OCI-LY1 (cell line): ENCODE data around the gene CYP2W1.

ENCODE experiments used
- H2AFZ ChIP-seq: fragments of 200-600 bp; sonication (generic), shearing (Covaris generic); 2 replicates; pipeline ENCODE4 v1.6.0; 2014; ENCODE audit warnings: antibody characterized with exemption, mild to moderate bottlenecking, low read length
- H3F3A ChIP-seq: fragments of 200-600 bp; sonication (generic), shearing (Covaris generic); 2 replicates; pipeline ENCODE4 v1.6.0; 2014; ENCODE audit warnings: mild to moderate bottlenecking, antibody characterized with exemption, low read length, moderate library complexity; ENCODE audit not compliant: insufficient read depth
- H3K27ac ChIP-seq: fragments of 200-600 bp; sonication (generic); 2 replicates; pipeline ENCODE4 v1.5.1; 2014; ENCODE audit warnings: low read length, mixed run types, mild to moderate bottlenecking, low read depth; ENCODE audit not compliant: poor library complexity, severe bottlenecking
- H3K27me3 ChIP-seq: fragments of 200-600 bp; sonication (generic); 2 replicates; pipeline ENCODE4 v1.6.0; 2014; ENCODE audit warnings: antibody characterized with exemption, mild to moderate bottlenecking, low read length, moderate library complexity; ENCODE audit not compliant: insufficient read depth
- H3K36me3 ChIP-seq: fragments of 200-600 bp; sonication (generic); 2 replicates; pipeline ENCODE4 v1.6.1; 2014; ENCODE audit warnings: mild to moderate bottlenecking, antibody characterized with exemption, low read length, moderate library complexity, mixed read lengths; ENCODE audit not compliant: insufficient read depth
- H3K4me1 ChIP-seq: fragments of 200-600 bp; sonication (generic); 2 replicates; pipeline ENCODE4 v1.5.1; 2014; ENCODE audit warnings: mild to moderate bottlenecking, low read length, moderate library complexity; ENCODE audit not compliant: insufficient read depth, severe bottlenecking
- H3K4me2 ChIP-seq: fragments of 200-600 bp; sonication (generic), shearing (Covaris generic); 2 replicates; pipeline ENCODE4 v1.6.1; 2014; ENCODE audit warnings: low read length
- H3K4me3 ChIP-seq: fragments of 200-600 bp; sonication (generic); 2 replicates; pipeline ENCODE4 v1.5.1; 2014; ENCODE audit warnings: low read length, low read depth, mild to moderate bottlenecking, mixed read lengths; ENCODE audit not compliant: poor library complexity, severe bottlenecking
- H3K79me2 ChIP-seq: fragments of 200-600 bp; shearing (Covaris generic); 2 replicates; pipeline ENCODE4 v1.6.1; 2016; ENCODE audit warnings: mixed run types, low read length, mixed read lengths; ENCODE audit not compliant: insufficient read depth
- H3K9ac ChIP-seq: fragments of 200-600 bp; sonication (generic), shearing (Covaris generic); 2 replicates; pipeline ENCODE4 v1.6.1; 2014; ENCODE audit warnings: mild to moderate bottlenecking, low read length, mixed read lengths
- H3K9me2 ChIP-seq: fragments of 200-600 bp; sonication (generic), shearing (Covaris generic); 2 replicates; pipeline ENCODE4 v1.6.1; 2014; ENCODE audit warnings: low read depth, mild to moderate bottlenecking, low read length, mixed read lengths
- H3K9me3 ChIP-seq: fragments of 200-600 bp; shearing (Covaris generic); 2 replicates; pipeline ENCODE4 v1.6.1; 2014; ENCODE audit warnings: low read length, mixed read lengths
- H4K20me1 ChIP-seq: fragments of 200-600 bp; sonication (generic), shearing (Covaris generic); 2 replicates; pipeline ENCODE4 v1.6.0; 2016; ENCODE audit warnings: mild to moderate bottlenecking, low read length; ENCODE audit not compliant: insufficient read depth
- EZH2 ChIP-seq: fragments of 200-600 bp; sonication (generic), shearing (Covaris generic); IDR thresholded peaks from 2 replicates; pipeline ENCODE4 v1.8.0; 2017; ENCODE audit warnings: borderline replicate concordance, mixed run types, mild to moderate bottlenecking, antibody characterized with exemption, low read length, moderate library complexity, mixed read lengths
- TF ChIP-seq, protein P1 (sequence below): fragments of 200-600 bp; sonication (generic), shearing (Covaris generic); IDR thresholded peaks from 2 replicates; pipeline ENCODE4 v1.5.1; 2017; ENCODE audit warnings: mild to moderate bottlenecking, antibody characterized with exemption, low read length, moderate library complexity, mixed read lengths

The CYP2W1 gene

DNA sequence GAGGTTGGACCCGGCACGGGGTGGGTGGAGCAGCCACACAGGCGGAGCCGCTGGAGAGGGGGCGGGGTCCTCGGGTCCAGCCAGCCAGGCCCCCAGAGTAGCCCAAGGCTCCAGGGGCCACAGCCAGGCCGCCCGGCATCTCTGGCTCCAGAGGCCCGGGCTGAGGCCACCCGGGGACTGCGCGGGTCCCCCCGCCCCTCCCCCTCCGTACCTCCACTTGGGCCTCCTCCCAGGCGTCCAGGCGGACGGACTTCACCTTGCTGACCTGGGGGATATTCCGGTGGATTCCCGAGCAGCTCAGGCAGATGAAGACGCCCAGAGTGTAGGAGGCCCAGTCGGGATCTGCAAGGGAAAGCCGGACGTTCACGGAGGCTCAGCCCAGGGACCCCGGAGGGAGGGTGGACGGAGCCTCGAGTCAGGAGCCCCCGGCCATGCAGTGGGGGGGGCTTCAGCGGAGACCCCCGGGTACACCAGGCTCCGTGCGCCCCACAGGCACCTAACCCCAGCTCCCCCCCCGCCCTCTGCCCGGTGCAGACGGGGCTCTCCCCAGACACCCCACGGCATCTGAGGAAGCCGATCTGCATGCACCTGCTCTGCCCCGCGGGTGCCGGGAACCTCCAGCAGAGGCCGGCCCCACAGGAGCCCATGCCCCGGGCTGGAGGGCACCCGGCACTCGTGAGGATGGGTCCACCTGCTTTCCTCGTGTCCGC is 47.7 kb upstream of the CYP2W1 start:
- Histone ChIP-seq H3K36me3 (no peaks in the 10 kb centered on the region; the same call in 1 of the 2 replicates), H3K9me3 (0 out of 2 replicates have a peak, but pooled peaks cover under 1% of the 10 kb centered on the region), H3K79me2 (no peaks in the 10 kb centered on the region), H4K20me1 (no peaks in the 10 kb centered on the region), H3K27ac (no peak overlapping the region), H3K4me3 (no peak overlapping the region), H3F3A (no peaks in the 10 kb centered on the region), H3K9me2 (no peaks in the 10 kb centered on the region), H3K27me3 (no peaks in the 10 kb centered on the region; the same call in 1 of the 2 replicates), H2AFZ (no peak overlapping the region), H3K4me1 (no peaks in the 10 kb centered on the region), H3K9ac (no peak overlapping the region), H3K4me2 (no peak overlapping the region)
- TF ChIP-seq, protein P1, sequence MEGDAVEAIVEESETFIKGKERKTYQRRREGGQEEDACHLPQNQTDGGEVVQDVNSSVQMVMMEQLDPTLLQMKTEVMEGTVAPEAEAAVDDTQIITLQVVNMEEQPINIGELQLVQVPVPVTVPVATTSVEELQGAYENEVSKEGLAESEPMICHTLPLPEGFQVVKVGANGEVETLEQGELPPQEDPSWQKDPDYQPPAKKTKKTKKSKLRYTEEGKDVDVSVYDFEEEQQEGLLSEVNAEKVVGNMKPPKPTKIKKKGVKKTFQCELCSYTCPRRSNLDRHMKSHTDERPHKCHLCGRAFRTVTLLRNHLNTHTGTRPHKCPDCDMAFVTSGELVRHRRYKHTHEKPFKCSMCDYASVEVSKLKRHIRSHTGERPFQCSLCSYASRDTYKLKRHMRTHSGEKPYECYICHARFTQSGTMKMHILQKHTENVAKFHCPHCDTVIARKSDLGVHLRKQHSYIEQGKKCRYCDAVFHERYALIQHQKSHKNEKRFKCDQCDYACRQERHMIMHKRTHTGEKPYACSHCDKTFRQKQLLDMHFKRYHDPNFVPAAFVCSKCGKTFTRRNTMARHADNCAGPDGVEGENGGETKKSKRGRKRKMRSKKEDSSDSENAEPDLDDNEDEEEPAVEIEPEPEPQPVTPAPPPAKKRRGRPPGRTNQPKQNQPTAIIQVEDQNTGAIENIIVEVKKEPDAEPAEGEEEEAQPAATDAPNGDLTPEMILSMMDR = no peak
- TF ChIP-seq EZH2 = no peak

DNA sequence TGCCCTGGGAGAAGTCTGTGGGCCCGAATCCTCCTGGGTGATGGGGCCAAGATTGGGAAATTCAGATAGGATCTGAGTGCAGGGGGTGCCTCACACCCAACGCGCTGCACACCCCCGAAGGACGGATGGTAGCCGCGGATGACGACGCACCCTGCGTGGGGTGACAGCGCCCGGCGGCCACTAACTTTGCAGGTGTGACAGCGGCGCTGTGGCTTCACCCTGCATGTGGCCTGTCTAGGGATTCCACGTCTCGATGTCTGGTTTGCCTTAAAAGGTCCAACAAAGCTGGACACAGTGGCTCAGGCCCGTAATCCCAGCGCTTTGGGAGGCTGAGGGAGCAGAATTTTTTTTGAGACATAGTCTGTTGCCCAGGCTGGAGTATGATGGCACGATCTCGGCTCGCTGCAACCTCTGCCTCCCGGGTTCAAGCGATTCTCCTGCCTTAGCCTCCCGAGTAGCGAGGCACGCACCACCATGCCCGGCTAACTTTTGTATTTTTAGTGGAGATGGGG is 47.1 kb upstream of the CYP2W1 start:
- H2AFZ ChIP-seq = no peak overlapping the region
- no peaks in the 10 kb centered on the region for H3K4me1 ChIP-seq
- H3K4me2 ChIP-seq = no peak overlapping the region
- TF ChIP-seq, protein P1 = no peak
- no peak for TF ChIP-seq EZH2
- H3K27ac ChIP-seq = no peak overlapping the region
- H3F3A ChIP-seq = no peaks in the 10 kb centered on the region
- 0 out of 2 replicates have a peak, but pooled peaks cover 6% of the 10 kb centered on the region for H3K9me3 ChIP-seq
- H3K9me2 ChIP-seq = no peaks in the 10 kb centered on the region
- no peaks in the 10 kb centered on the region; the same call in 1 of the 2 replicates for H3K27me3 ChIP-seq
- no peaks in the 10 kb centered on the region for H3K79me2 ChIP-seq
- no peak overlapping the region for H3K9ac ChIP-seq
- H3K36me3 ChIP-seq = no peaks in the 10 kb centered on the region; the same call in 1 of the 2 replicates
- no peak overlapping the region for H3K4me3 ChIP-seq
- no peaks in the 10 kb centered on the region for H4K20me1 ChIP-seq

DNA sequence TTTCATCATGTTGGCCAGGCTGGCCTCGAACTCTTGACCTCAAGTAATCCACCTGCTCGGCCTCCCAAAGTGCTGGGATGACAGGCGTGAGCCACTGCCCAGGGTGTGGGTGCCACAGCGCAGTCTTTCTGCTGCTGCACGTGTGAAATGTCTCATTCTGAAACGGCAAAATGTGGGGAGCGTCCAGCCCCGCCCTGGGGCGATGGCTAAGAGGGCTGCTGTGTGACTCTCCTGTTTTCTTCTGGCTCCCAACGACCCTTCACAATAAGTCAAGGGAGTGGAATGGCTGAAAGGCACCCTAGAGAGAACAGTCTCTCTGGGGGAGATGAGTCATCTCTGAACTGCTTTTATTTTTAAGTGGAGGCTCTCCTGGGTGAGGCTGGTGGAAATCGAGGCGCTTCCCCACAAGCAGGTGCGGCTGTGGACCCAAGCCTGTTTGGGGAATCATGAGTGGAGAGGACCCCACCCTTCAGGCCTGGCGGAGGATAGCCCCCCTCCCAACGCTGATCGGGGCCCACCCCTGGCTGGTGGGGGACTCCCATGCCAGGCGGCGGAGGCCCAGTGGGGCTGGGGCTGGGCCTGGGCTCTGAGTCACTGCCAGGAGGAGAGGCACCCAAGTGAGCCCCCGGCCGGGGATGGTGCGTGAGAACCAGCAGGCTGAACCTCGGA is 46.5 kb upstream of the CYP2W1 start:
- H3K27me3 ChIP-seq = no peaks in the 10 kb centered on the region; the same call in 1 of the 2 replicates
- H3K9ac ChIP-seq = no peak overlapping the region
- no peak overlapping the region for H3K4me2 ChIP-seq
- H3K36me3 ChIP-seq = no peaks in the 10 kb centered on the region; the same call in 1 of the 2 replicates
- H3K4me1 ChIP-seq = no peaks in the 10 kb centered on the region
- no peak for TF ChIP-seq EZH2
- H3K79me2 ChIP-seq = no peaks in the 10 kb centered on the region
- H3K9me3 ChIP-seq = 0 out of 2 replicates have a peak, but pooled peaks cover 6% of the 10 kb centered on the region
- H3K4me3 ChIP-seq = no peak overlapping the region
- no peaks in the 10 kb centered on the region for H4K20me1 ChIP-seq
- H3K9me2 ChIP-seq = no peaks in the 10 kb centered on the region
- no peaks in the 10 kb centered on the region for H3F3A ChIP-seq
- no peak overlapping the region for H2AFZ ChIP-seq
- H3K27ac ChIP-seq = no peak overlapping the region
